HepG2 (cell line): ENCODE measurements around the gene NARF.

ENCODE experiments used
- CTCF ChIP-seq: sonication (generic); formaldehyde crosslinking; IDR thresholded peaks from 2 replicates; pipeline ENCODE4 v1.5.0; 2020; ENCODE audit warnings: mild to moderate bottlenecking, missing genetic modification reagents, moderate library complexity
- FOXA1 ChIP-seq, 2 experiments: fragments of 450-650 bp in 1 of 2; sonication (generic) in 1 of 2; formaldehyde crosslinking in 1 of 2; IDR thresholded peaks; 2 replicates each; pipeline versions ENCODE4 v1.4.0 to v1.6.1; 2016 to 2020; ENCODE audit warnings: missing genetic modification reagents in 1 of 2
- RFX5 ChIP-seq: IDR thresholded peaks from 2 replicates; pipeline ENCODE4 v1.6.1; 2011; ENCODE audit warnings: low read depth, low read length, improper control_type of control experiment
- TAF1 ChIP-seq: sonication (generic); formaldehyde crosslinking; IDR thresholded peaks from 2 replicates; pipeline ENCODE4 v1.4.0; 2020; ENCODE audit warnings: missing genetic modification reagents
- TBL1XR1 ChIP-seq: fragments of 150-350 bp; IDR thresholded peaks from 2 replicates; pipeline ENCODE4 v1.6.1; 2014; ENCODE audit warnings: borderline replicate concordance, low read length; ENCODE audit not compliant: partially characterized antibody
- ZBTB33 ChIP-seq: sonication (generic); formaldehyde crosslinking; IDR thresholded peaks from 2 replicates; pipeline ENCODE4 v1.4.0; 2020; ENCODE audit warnings: missing genetic modification reagents

GRCh38 chr17:82457073-82457928 lies 1.2 kb upstream of the NARF start:
- TF ChIP-seq CTCF (no peak), FOXA1 (IDR thresholded peaks at IDR 0.05) (no peak), FOXA1 (CRISPR knock-in tag; IDR thresholded peaks at IDR 0.05) (no peak; the same call in 1 of the 2 replicates), TAF1 (no peak), ZBTB33 (CRISPR knock-in tag) (no peak), TBL1XR1 (no peak), RFX5 (no peak)
